Measurements from ENCODE around the gene SLC44A1. TPM values are rescaled to one million over a fixed set of nuclear protein-coding genes. Genes with fewer than 3 reads are reported as not detected.

The SLC44A1 gene
- total and polyA plus RNA-seq, 2 of the 13 experiments (the other 11 are each of a cell fraction or from before 2014, with no cell fraction given): 21.4 to 40.8 TPM

- TF ChIP-seq ZKSCAN5 (CRISPR knock-in tag; IDR thresholded peaks at IDR 0.05) (no peak), RFXANK (CRISPR knock-in tag; IDR thresholded peaks at IDR 0.05) (no peak), RXRA (CRISPR knock-in tag; IDR thresholded peaks at IDR 0.05) (no peak), PRMT3 (CRISPR knock-in tag; IDR thresholded peaks at IDR 0.05; ENCODE audit: borderline replicate concordance, low read depth) (peak; percentile 43; the same call in 1 of the 2 replicates), ZNF513 (CRISPR knock-in tag; conservative IDR thresholded peaks at IDR 0.05) (no peak), PHF21A (CRISPR knock-in tag; IDR thresholded peaks at IDR 0.05) (no peak), PLSCR1 (CRISPR knock-in tag; IDR thresholded peaks at IDR 0.05; ENCODE audit: borderline replicate concordance) (no peak), ZNF747 (CRISPR knock-in tag; IDR thresholded peaks at IDR 0.05; ENCODE audit: borderline replicate concordance) (no peak), NR2F6 (IDR thresholded peaks at IDR 0.05) (peak; percentile 29; the same call in 1 of the 2 replicates), NR2F6 (CRISPR knock-in tag; IDR thresholded peaks at IDR 0.05) (no peak), NFE2L1 (CRISPR knock-in tag; IDR thresholded peaks at IDR 0.05; ENCODE audit: borderline replicate concordance) (no peak), CREBL2 (CRISPR knock-in tag; IDR thresholded peaks at IDR 0.05; ENCODE audit: borderline replicate concordance) (no peak), ATM (IDR thresholded peaks at IDR 0.05; ENCODE audit: borderline replicate concordance) (no peak), HHEX (CRISPR knock-in tag; IDR thresholded peaks at IDR 0.05) (peak; percentile 44; the same call in 1 of the 2 replicates), NONO (IDR thresholded peaks at IDR 0.05) (no peak), NONO (CRISPR knock-in tag; conservative IDR thresholded peaks at IDR 0.05) (no peak), U2AF2 (IDR thresholded peaks at IDR 0.05; ENCODE audit: low read depth, low read length) (no peak), KLF13 (CRISPR knock-in tag; IDR thresholded peaks at IDR 0.05) (no peak), NR2F2 (IDR thresholded peaks at IDR 0.05; ENCODE audit: borderline replicate concordance, low read depth) (no peak), THAP9 (CRISPR knock-in tag; IDR thresholded peaks at IDR 0.05; ENCODE audit: borderline replicate concordance) (no peak), TIGD3 (CRISPR knock-in tag; IDR thresholded peaks at IDR 0.05; ENCODE audit: borderline replicate concordance) (no peak), ZNF572 (CRISPR knock-in tag; IDR thresholded peaks at IDR 0.05) (no peak), KDM5A (IDR thresholded peaks at IDR 0.05; ENCODE audit: borderline replicate concordance, low read length) (no peak), HBP1 (CRISPR knock-in tag; IDR thresholded peaks at IDR 0.05; ENCODE audit: low read depth) (no peak)
Measured at GRCh38 chr9:105432247-105432842, 187.9 kb downstream of the SLC44A1 start (continued).
